Medulla oblongata (tissue), 1 donor: ENCODE results near the gene EPAS1.

ENCODE experiments used
- DNase-seq: peaks from one replicate; pipeline ENCODE4 v3.0.0-alpha.2; 2015; ENCODE audit errors: extremely low spot score

The EPAS1 gene

GRCh38 chr2:46296840-46297545, at the start of gene EPAS1:
EPAS1 (plus strand) TSS chr2:46297407; CDS start chr2:46297912, 505 bp downstream.
- peak; percentile 88 for DNase-seq

GRCh38 chr2:46248171-46248570, 49.0 kb upstream of the EPAS1 start:
- DNase-seq, result no peak

GRCh38 chr2:46249654-46250053, 47.6 kb upstream of the EPAS1 start:
- DNase-seq, result no peak

DNA sequence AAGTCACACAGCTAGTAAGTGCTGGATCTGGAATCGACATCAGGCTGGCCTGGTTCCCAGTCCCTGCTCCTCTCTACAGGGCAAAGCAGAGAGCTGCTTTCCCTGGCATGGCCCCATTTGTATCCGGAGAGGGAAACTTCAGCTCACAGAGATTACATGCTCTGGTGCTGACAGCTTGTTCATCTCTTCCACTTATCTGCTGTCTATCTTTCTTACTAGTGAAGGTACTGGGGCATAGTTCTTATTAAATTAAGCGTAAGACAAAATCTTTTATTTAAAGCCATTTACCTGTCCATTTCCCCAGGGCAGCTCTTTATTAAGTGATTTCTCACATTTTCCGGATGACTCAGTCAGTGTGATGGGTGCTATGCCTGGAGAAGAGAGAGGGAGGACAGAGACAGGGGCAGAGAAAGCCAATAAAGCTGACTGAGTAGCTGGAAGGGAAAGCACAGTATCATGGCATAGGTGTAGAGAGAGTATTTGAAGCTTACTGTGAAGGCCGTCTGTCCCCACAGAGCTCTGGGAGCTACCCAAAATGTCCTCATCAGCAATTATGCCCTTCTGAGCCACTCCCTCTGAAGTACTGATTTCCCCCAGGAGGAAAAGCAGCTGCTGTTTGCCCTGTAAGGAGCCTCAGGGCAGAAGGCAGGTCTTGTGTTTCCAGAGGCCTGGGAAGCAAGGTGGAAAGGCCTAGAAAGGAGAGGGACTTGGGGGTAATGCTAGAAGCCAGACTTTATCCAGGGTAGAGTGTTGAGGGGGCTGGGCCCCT, 44.1 kb upstream of the EPAS1 start:
- no peak for DNase-seq

GRCh38 chr2:46254474-46254873, 42.7 kb upstream of the EPAS1 start:
- no peak for DNase-seq

- no peak for DNase-seq
These were observed 40.6 kb upstream of the EPAS1 start for GRCh38 chr2:46256563-46257142.

DNA sequence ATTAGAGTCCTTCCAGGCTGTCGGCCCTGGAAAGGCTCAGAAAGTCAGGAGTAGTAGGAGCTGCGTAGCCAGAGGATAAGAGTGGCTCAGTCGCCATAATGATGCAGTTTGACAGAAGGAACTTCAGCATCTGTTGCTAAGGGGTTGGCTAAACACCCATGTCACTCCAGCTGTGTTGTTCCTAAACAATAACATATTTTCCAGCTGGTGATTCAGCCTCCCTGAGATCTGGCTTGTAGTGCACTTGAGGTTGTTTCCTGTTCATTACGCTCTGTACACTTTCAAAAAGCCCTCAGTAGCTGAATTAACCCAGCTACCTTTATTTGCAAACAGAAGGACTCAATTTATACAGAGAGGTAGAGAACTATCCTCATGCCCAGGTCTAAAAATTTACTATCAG, 39.7 kb upstream of the EPAS1 start:
- no peak for DNase-seq

DNA sequence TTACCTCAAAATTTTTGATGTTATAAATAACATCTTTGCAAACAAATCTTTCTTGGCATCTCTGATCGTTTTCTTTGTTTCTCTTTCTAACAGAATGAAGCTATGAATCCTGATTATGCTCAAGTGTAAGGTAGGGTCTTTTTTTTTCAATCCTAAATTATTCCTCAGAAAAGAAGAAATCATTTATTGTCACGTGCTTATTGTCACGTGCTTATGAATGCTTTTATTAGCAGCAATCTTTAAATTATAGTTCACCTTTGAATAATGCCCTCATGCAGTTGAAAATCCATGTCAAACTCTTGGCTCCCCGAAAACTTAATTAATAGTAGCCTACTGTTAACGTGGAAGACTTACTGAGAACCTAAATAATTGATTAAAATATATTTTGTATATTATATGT, 39.2 kb upstream of the EPAS1 start:
- no peak for DNase-seq

DNA sequence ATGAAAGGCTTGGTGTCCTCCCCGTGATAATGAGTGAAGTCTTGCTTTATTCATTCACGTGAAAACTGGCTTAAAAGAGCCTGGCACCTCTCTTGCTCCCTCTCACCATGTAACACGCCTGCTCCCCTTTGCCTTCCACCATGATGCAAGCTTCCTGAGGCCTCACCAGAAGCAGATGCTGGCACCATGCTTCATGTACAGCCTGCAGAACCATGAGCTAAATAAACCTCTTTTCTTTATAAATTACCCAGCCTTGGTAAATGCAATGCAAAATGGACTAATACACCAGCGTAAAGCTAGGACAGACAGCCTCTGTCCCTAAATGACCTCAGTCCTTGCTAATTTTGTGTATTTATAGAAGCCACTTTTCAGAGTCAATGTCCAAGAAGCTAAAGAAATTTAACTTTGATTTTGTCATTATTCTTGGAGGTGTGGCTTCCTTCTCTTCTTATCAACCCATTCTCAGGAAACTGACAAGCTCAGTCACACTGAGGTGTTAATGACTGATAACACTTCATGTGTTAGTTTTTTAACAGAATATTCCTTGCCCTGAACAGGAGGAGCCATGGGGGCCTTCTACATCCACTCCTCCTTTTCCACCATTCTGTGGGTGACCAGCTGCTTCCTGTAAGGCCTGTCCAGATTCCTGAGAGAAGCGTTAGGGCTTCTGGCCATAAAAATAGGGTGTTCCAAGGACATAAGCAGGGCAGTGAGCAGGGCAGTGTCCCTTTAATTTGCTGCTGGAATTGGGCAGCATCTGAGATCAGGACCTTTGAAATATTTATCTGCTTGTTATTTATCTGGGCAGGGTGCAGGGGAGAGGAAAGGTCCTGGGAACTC, 38.0 kb upstream of the EPAS1 start:
- no peak for DNase-seq

DNA sequence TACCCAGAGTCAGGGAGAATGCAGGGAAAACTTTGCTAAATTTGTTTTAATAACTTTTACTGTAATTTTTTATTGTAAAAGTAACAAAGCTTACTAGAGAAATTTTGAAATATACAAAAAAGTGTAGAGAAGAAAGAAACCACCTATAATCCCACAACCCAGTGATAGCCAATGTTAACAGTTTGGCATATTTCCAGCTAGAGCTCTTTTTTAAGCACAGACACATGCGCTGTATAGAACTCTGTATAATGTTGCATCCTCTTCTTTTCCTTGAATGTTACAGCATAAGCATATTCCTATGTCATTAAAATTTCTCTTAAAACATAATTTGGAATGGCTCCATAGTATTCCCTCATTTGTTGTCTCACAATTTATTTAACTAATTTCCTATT, 37.4 kb upstream of the EPAS1 start:
- no peak for DNase-seq

DNA sequence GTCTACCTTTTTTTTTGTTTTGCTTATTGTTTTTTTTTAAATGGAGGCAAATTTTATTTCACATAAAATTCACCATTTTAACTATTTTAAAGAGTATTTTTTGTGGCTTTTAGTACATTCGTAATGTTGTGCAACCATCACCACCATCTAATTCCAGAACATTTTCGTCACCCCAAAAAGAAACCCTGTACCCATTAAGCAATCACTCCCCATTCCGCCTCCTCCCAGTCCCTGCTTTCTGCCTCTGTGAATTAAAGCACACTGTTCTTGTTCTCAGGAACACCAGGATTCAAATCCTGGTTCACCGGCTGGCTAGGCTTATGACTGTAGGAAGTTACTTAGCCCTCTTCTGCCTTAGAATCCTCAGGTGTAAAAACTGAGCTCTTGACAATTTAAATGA, 36.9 kb upstream of the EPAS1 start:
- no peak for DNase-seq

GRCh38 chr2:46262248-46262938, 34.8 kb upstream of the EPAS1 start:
- DNase-seq, result no peak

DNA sequence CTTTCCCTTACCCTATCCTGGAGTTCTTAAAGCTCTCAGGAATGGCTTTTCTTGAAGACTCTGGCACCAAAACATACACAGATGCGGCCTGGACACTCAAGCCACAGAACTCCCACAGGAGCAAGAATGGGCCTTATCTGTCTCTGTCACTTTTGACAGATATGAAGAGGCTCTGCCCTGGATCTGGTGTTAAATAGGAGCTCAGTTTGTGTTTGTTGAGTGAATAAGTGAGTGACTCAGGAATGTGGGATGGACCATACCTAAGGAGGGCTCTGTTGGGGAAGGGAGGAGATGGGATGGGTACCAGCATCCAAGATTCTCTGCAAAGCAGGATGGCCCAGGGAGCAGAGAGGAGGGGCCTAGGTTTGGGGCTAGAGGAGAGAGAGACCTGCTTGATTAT, 33.9 kb upstream of the EPAS1 start:
- DNase-seq, result no peak

DNA sequence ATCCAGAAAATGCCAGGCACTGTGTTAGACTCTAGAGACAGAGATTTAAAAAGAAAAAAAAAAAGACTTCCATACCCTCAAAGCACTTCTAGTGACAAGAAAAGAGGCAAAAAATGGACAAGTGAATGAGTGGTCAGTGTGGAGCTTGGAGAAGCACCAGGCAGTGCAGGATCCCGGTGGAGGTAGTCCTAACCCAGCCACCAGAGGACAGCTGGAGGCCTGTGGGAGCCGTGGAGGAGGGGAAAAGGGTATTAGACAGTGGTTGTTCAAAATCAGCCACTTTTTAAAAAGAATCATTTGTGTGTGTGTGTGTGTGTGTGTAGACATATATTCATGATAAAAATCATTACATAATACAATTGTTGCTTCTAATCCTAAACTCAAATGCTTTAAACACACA, 32.8 kb upstream of the EPAS1 start:
- no peak for DNase-seq

GRCh38 chr2:46266134-46266533, 31.1 kb upstream of the EPAS1 start:
- DNase-seq, result no peak

- no peak for DNase-seq
These were observed 29.6 kb upstream of the EPAS1 start for GRCh38 chr2:46267616-46268015.

- peak; percentile 34 for DNase-seq
These were observed 29.0 kb upstream of the EPAS1 start for GRCh38 chr2:46268196-46268595.

DNA sequence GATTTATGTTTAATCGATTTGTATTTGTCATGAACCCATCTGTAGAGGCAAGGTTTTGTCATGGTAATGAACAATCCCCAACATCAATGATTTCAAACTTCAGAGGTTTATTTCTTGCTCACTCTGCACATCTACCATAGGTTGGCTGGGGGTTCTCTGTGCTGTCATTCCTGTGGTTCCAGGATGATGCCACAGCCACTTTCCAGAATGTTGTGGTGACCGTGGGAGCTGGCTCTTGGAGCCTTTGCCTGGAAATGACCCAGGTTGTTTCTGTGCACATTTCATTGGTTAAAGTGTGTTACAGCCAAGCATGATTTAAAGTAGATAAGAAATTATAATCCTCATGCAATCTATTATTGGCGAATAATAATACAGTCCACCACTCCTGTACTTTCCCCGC, 28.2 kb upstream of the EPAS1 start:
- no peak for DNase-seq

DNA sequence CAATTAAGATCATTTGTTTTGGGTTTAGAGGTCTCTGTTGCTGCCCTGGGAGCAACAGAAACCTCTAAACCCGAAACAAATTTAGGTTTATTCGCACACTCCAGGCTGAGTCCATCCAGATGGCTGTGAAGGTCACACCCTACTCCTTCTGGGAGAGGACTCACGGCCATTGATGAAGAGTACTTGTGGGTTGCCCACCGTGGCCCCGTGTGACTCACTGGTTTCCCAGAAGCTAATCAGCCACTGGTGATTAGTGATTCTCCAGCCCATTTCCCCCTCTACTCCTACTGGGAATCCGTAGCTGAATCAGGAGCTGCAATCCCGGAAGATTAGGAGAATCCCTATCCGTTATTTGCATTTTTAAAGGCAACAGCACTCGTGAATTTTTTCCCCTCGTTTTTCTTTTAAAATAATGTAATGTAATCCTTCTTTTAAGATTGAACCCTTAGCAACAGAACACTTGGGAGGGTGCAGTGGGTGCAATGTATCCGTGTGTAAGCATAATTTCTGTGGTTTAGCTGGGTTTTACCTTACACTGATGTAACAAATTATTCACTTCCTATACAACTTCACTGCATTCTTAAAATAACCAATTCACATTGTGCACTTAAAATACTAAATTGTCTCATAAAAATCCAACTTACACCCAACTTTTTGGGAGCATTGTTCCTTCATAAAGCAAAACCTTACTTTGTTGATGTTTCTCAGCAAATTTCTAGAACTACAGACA, 27.5 kb upstream of the EPAS1 start:
- no peak for DNase-seq

GRCh38 chr2:46270384-46270783, 26.8 kb upstream of the EPAS1 start:
- no peak for DNase-seq
